GM12864 (cell line): Measurements from ENCODE around the gene DLK1.

Experiments used
- DNase-seq: peaks from one replicate; pipeline ENCODE4 v3.0.0-alpha.2; 2011; ENCODE audit warnings: low read depth
- H3K4me3 ChIP-seq: 2 replicates; pipeline ENCODE4 v1.5.1; 2011; ENCODE audit warnings: mild to moderate bottlenecking, low read depth, low read length, control low read depth
- TF ChIP-seq, protein P1 (sequence below): IDR thresholded peaks from 2 replicates; pipeline ENCODE4 v1.5.1; 2011; ENCODE audit warnings: low read depth, mild to moderate bottlenecking, moderate library complexity, low read length, control low read depth, inconsistent platforms; ENCODE audit errors: missing control alignments

The DLK1 gene

GRCh38 chr14:100750762-100751699 is 24.3 kb downstream of the DLK1 start:
- TF ChIP-seq, protein P1, sequence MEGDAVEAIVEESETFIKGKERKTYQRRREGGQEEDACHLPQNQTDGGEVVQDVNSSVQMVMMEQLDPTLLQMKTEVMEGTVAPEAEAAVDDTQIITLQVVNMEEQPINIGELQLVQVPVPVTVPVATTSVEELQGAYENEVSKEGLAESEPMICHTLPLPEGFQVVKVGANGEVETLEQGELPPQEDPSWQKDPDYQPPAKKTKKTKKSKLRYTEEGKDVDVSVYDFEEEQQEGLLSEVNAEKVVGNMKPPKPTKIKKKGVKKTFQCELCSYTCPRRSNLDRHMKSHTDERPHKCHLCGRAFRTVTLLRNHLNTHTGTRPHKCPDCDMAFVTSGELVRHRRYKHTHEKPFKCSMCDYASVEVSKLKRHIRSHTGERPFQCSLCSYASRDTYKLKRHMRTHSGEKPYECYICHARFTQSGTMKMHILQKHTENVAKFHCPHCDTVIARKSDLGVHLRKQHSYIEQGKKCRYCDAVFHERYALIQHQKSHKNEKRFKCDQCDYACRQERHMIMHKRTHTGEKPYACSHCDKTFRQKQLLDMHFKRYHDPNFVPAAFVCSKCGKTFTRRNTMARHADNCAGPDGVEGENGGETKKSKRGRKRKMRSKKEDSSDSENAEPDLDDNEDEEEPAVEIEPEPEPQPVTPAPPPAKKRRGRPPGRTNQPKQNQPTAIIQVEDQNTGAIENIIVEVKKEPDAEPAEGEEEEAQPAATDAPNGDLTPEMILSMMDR = no peak
- H3K4me3 ChIP-seq = no peak overlapping the region
- DNase-seq = no peak

- H3K4me3 ChIP-seq = no peak overlapping the region
- DNase-seq = no peak
- TF ChIP-seq, protein P1 = no peak
These were observed 27.3 kb downstream of the DLK1 start for GRCh38 chr14:100754020-100754419.

DNA sequence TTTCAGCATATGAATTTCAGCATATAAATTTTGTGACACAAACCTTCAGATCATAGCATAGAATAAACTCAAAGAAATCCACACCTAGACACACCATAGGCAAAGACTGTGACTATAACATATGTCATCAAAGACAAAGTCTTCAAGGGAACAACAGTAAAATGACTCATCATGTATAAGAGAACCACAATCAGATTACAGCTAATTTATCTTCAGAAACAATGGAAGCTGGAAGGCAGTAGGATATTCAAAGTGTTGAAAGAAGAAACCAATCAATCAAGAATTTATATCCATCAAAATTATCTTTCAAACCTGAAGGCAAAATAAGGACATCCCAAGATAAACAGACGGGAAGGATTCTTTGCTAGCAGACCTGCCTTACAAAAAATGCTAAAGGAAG is 29.0 kb downstream of the DLK1 start:
- H3K4me3 ChIP-seq = no peak overlapping the region
- TF ChIP-seq, protein P1 = no peak
- no peak for DNase-seq

GRCh38 chr14:100761481-100761880 is 34.8 kb downstream of the DLK1 start:
- TF ChIP-seq, protein P1 = no peak
- no peak overlapping the region for H3K4me3 ChIP-seq
- no peak for DNase-seq

DNA sequence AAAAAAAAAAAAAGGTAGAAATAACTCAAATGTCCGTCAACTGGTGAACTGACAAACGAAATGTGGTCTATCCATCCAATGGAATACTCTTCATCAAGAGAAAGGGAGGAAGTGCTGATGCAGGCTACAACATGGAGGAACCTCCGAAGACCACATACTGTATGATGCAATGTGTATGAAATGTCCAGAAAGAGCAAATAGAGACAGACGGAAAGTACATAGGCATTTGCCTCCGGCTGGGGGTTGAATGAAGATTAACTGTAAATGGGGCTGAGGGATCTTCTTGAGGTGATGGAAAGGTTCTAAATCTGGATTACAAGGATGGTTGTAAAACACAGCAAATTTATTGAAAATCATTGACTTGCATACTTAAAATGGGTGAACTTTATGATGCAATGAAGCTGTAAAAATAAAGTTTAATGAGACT is 35.4 kb downstream of the DLK1 start:
- H3K4me3 ChIP-seq = no peak overlapping the region
- TF ChIP-seq, protein P1 = no peak
- DNase-seq = no peak

- DNase-seq = no peak
- TF ChIP-seq, protein P1 = no peak
- H3K4me3 ChIP-seq = no peak overlapping the region
These were observed 36.2 kb downstream of the DLK1 start for GRCh38 chr14:100762901-100763300.
